Measurements from ENCODE around the gene DHRS4. TPM values are rescaled to one million over a fixed set of nuclear protein-coding genes. Genes with fewer than 3 reads are reported as not detected.

Gene DHRS4
- total and polyA plus RNA-seq, 9 of the 15 experiments (the other 6 are each of a cell fraction or from before 2014, with no cell fraction given) = 0.51 to 35.9 (median 10.1) TPM

DNA sequence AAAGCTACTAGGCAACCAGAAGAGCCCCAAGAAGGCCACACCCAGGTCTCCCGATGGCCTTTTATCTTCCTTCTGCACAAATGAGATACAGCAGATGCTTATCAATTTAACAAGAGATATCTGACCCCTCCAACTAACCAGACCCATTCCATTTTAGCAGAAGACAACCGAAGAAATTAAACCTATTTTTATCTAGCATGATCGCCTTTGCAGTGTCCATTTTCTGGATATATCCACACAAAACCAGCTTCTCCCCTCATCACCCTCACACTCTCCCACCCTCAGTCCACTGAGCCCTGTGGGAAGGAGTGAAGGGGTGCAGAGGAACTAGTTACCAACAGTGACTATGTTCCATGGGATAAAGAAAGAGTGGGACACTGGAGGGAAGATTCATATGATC is 20.9 kb upstream of the DHRS4 start (continued):
- TF ChIP-seq, protein P1, sequence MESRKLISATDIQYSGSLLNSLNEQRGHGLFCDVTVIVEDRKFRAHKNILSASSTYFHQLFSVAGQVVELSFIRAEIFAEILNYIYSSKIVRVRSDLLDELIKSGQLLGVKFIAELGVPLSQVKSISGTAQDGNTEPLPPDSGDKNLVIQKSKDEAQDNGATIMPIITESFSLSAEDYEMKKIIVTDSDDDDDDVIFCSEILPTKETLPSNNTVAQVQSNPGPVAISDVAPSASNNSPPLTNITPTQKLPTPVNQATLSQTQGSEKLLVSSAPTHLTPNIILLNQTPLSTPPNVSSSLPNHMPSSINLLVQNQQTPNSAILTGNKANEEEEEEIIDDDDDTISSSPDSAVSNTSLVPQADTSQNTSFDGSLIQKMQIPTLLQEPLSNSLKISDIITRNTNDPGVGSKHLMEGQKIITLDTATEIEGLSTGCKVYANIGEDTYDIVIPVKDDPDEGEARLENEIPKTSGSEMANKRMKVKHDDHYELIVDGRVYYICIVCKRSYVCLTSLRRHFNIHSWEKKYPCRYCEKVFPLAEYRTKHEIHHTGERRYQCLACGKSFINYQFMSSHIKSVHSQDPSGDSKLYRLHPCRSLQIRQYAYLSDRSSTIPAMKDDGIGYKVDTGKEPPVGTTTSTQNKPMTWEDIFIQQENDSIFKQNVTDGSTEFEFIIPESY (CRISPR knock-in tag; IDR thresholded peaks at IDR 0.05) = no peak
- TF ChIP-seq CHCHD3 (CRISPR knock-in tag; IDR thresholded peaks at IDR 0.05) (no peak), ZNF239 (CRISPR knock-in tag; IDR thresholded peaks at IDR 0.05) (no peak), ZNF311 (CRISPR knock-in tag; IDR thresholded peaks at IDR 0.05) (no peak), RCOR1 (IDR thresholded peaks at IDR 0.05; ENCODE audit: borderline replicate concordance in 1 of 2, low read depth in 2 of 2, low read length in 2 of 2) (no peak), TFAM (CRISPR knock-in tag; conservative IDR thresholded peaks at IDR 0.05) (no peak), PHF21A (IDR thresholded peaks at IDR 0.05; ENCODE audit: borderline replicate concordance, low read depth) (no peak), BMI1 (IDR thresholded peaks at IDR 0.05; ENCODE audit: low read length) (no peak), SMAD3 (CRISPR knock-in tag; conservative IDR thresholded peaks at IDR 0.05) (no peak), GTF2B (IDR thresholded peaks at IDR 0.05; ENCODE audit: extremely low read depth, insufficient read length) (no peak), HSF4 (CRISPR knock-in tag; IDR thresholded peaks at IDR 0.05; ENCODE audit: borderline replicate concordance) (peak; percentile 66; the same call in 1 of the 2 replicates), HDGF (IDR thresholded peaks at IDR 0.05) (no peak), ZBTB1 (CRISPR knock-in tag; IDR thresholded peaks at IDR 0.05; ENCODE audit: borderline replicate concordance, low read depth) (no peak), CEBPZ (IDR thresholded peaks at IDR 0.05; ENCODE audit: borderline replicate concordance, low read depth, low read length) (no peak), CBFA2T3 (IDR thresholded peaks at IDR 0.05) (peak; percentile 75), TCF7 (IDR thresholded peaks at IDR 0.05; ENCODE audit: borderline replicate concordance) (no peak), NR1H2 (CRISPR knock-in tag; IDR thresholded peaks at IDR 0.05) (no peak), GATAD2B (IDR thresholded peaks at IDR 0.05; ENCODE audit: borderline replicate concordance) (no peak), MCM7 (IDR thresholded peaks at IDR 0.05) (no peak), OTX1 (CRISPR knock-in tag; IDR thresholded peaks at IDR 0.05) (no peak)
- TF ChIP-seq, protein P2, sequence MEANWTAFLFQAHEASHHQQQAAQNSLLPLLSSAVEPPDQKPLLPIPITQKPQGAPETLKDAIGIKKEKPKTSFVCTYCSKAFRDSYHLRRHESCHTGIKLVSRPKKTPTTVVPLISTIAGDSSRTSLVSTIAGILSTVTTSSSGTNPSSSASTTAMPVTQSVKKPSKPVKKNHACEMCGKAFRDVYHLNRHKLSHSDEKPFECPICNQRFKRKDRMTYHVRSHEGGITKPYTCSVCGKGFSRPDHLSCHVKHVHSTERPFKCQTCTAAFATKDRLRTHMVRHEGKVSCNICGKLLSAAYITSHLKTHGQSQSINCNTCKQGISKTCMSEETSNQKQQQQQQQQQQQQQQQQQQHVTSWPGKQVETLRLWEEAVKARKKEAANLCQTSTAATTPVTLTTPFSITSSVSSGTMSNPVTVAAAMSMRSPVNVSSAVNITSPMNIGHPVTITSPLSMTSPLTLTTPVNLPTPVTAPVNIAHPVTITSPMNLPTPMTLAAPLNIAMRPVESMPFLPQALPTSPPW (CRISPR knock-in tag; IDR thresholded peaks at IDR 0.05) = 0 out of 2 replicates have a peak, but pooled peaks have one; percentile 6
- TF ChIP-seq, protein P3, sequence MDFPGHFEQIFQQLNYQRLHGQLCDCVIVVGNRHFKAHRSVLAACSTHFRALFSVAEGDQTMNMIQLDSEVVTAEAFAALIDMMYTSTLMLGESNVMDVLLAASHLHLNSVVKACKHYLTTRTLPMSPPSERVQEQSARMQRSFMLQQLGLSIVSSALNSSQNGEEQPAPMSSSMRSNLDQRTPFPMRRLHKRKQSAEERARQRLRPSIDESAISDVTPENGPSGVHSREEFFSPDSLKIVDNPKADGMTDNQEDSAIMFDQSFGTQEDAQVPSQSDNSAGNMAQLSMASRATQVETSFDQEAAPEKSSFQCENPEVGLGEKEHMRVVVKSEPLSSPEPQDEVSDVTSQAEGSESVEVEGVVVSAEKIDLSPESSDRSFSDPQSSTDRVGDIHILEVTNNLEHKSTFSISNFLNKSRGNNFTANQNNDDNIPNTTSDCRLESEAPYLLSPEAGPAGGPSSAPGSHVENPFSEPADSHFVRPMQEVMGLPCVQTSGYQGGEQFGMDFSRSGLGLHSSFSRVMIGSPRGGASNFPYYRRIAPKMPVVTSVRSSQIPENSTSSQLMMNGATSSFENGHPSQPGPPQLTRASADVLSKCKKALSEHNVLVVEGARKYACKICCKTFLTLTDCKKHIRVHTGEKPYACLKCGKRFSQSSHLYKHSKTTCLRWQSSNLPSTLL (IDR thresholded peaks at IDR 0.05) = no peak
